ENCODE measurements around the gene MKLN1.

The MKLN1 gene

GRCh38 chr7:131533566-131534561 is 206.2 kb downstream of the MKLN1 start:
- H3K36me3 ChIP-seq (ENCODE audit: insufficient read depth, low read depth, low read length), result peaks cover 78% of the 10 kb centered on the region
- peaks cover 30% of the 10 kb centered on the region for H3K4me1 ChIP-seq (ENCODE audit: insufficient read depth, low read length)
- H3K9me3 ChIP-seq (ENCODE audit: insufficient read depth, low read depth, low read length), result no peaks in the 10 kb centered on the region
- H3K4me3 ChIP-seq (ENCODE audit: low read length), result no peak overlapping the region
- no peak overlapping the region for H3K27ac ChIP-seq (ENCODE audit: low read length)
- no peaks in the 10 kb centered on the region for H3K27me3 ChIP-seq (ENCODE audit: insufficient read depth, low read length)
- no peak overlapping the region for H3K9ac ChIP-seq (ENCODE audit: low read depth, low read length)

- no peak overlapping the region for H3K9ac ChIP-seq (ENCODE audit: low read depth, low read length)
- no peaks in the 10 kb centered on the region for H3K27me3 ChIP-seq (ENCODE audit: insufficient read depth, low read length)
- no peak overlapping the region for H3K4me3 ChIP-seq (ENCODE audit: low read length)
- no peak overlapping the region for H3K27ac ChIP-seq (ENCODE audit: low read length)
- peaks cover 86% of the 10 kb centered on the region for H3K36me3 ChIP-seq (ENCODE audit: insufficient read depth, low read depth, low read length)
- peaks cover 33% of the 10 kb centered on the region for H3K4me1 ChIP-seq (ENCODE audit: insufficient read depth, low read length)
- no peaks in the 10 kb centered on the region for H3K9me3 ChIP-seq (ENCODE audit: insufficient read depth, low read depth, low read length)
Measured at GRCh38 chr7:131536361-131536849, 208.7 kb downstream of the MKLN1 start.

GRCh38 chr7:131537571-131537978 is 209.9 kb downstream of the MKLN1 start:
- H3K27me3 ChIP-seq (ENCODE audit: insufficient read depth, low read length), result no peaks in the 10 kb centered on the region
- H3K27ac ChIP-seq (ENCODE audit: low read length), result no peak overlapping the region
- no peak overlapping the region for H3K4me3 ChIP-seq (ENCODE audit: low read length)
- no peak overlapping the region for H3K9ac ChIP-seq (ENCODE audit: low read depth, low read length)
- peaks cover 32% of the 10 kb centered on the region for H3K4me1 ChIP-seq (ENCODE audit: insufficient read depth, low read length)
- H3K36me3 ChIP-seq (ENCODE audit: insufficient read depth, low read depth, low read length), result peaks cover 89% of the 10 kb centered on the region
- H3K9me3 ChIP-seq (ENCODE audit: insufficient read depth, low read depth, low read length), result no peaks in the 10 kb centered on the region

GRCh38 chr7:131538071-131538812 is 210.6 kb downstream of the MKLN1 start:
- Histone ChIP-seq H3K36me3 (ENCODE audit: insufficient read depth, low read depth, low read length) (peaks cover 88% of the 10 kb centered on the region), H3K27ac (ENCODE audit: low read length) (peak overlapping the region; percentile 62), H3K4me3 (ENCODE audit: low read length) (no peak overlapping the region), H3K27me3 (ENCODE audit: insufficient read depth, low read length) (no peaks in the 10 kb centered on the region), H3K4me1 (ENCODE audit: insufficient read depth, low read length) (peaks cover 31% of the 10 kb centered on the region), H3K9me3 (ENCODE audit: insufficient read depth, low read depth, low read length) (no peaks in the 10 kb centered on the region), H3K9ac (ENCODE audit: low read depth, low read length) (peak overlapping the region; percentile 4; the same call in 1 of the 2 replicates)

- H3K4me1 ChIP-seq (ENCODE audit: insufficient read depth, low read length), result peaks cover 31% of the 10 kb centered on the region
Measured at GRCh38 chr7:131538813-131539179, 211.1 kb downstream of the MKLN1 start.

GRCh38 chr7:131540491-131541162 is 213.0 kb downstream of the MKLN1 start:
- H3K9ac ChIP-seq (ENCODE audit: low read depth, low read length), result no peak overlapping the region
- H3K36me3 ChIP-seq (ENCODE audit: insufficient read depth, low read depth, low read length), result peaks cover 90% of the 10 kb centered on the region
- no peak overlapping the region for H3K27ac ChIP-seq (ENCODE audit: low read length)
- H3K4me3 ChIP-seq (ENCODE audit: low read length), result no peak overlapping the region
- no peaks in the 10 kb centered on the region for H3K27me3 ChIP-seq (ENCODE audit: insufficient read depth, low read length)
- peaks cover 44% of the 10 kb centered on the region for H3K4me1 ChIP-seq (ENCODE audit: insufficient read depth, low read length)
- no peaks in the 10 kb centered on the region for H3K9me3 ChIP-seq (ENCODE audit: insufficient read depth, low read depth, low read length)

More at GRCh38 chr7:131538813-131539179, 211.1 kb downstream of the MKLN1 start:
- Histone ChIP-seq H3K36me3 (ENCODE audit: insufficient read depth, low read depth, low read length) (peaks cover 89% of the 10 kb centered on the region), H3K4me3 (ENCODE audit: low read length) (no peak overlapping the region), H3K9ac (ENCODE audit: low read depth, low read length) (peak overlapping the region; percentile 4), H3K27ac (ENCODE audit: low read length) (peak overlapping the region; percentile 62), H3K9me3 (ENCODE audit: insufficient read depth, low read depth, low read length) (no peaks in the 10 kb centered on the region), H3K27me3 (ENCODE audit: insufficient read depth, low read length) (no peaks in the 10 kb centered on the region)

GRCh38 chr7:131543298-131543697 is 215.6 kb downstream of the MKLN1 start:
- no peaks in the 10 kb centered on the region for H3K9me3 ChIP-seq (ENCODE audit: insufficient read depth, low read depth, low read length)
- H3K27me3 ChIP-seq (ENCODE audit: insufficient read depth, low read length), result no peaks in the 10 kb centered on the region
- peaks cover 85% of the 10 kb centered on the region for H3K36me3 ChIP-seq (ENCODE audit: insufficient read depth, low read depth, low read length)
- H3K27ac ChIP-seq (ENCODE audit: low read length), result no peak overlapping the region
- H3K4me3 ChIP-seq (ENCODE audit: low read length), result no peak overlapping the region
- H3K9ac ChIP-seq (ENCODE audit: low read depth, low read length), result no peak overlapping the region
- peaks cover 61% of the 10 kb centered on the region for H3K4me1 ChIP-seq (ENCODE audit: insufficient read depth, low read length)

- H3K27me3 ChIP-seq (ENCODE audit: insufficient read depth, low read length), result no peaks in the 10 kb centered on the region
- no peak overlapping the region for H3K27ac ChIP-seq (ENCODE audit: low read length)
- H3K36me3 ChIP-seq (ENCODE audit: insufficient read depth, low read depth, low read length), result peaks cover 85% of the 10 kb centered on the region
- no peak overlapping the region for H3K9ac ChIP-seq (ENCODE audit: low read depth, low read length)
- peaks cover 59% of the 10 kb centered on the region for H3K4me1 ChIP-seq (ENCODE audit: insufficient read depth, low read length)
- H3K4me3 ChIP-seq (ENCODE audit: low read length), result no peak overlapping the region
- no peaks in the 10 kb centered on the region for H3K9me3 ChIP-seq (ENCODE audit: insufficient read depth, low read depth, low read length)
Measured at GRCh38 chr7:131544021-131544420, 216.3 kb downstream of the MKLN1 start.

- peak overlapping the region; percentile 16; the same call in 1 of the 2 replicates for H3K4me3 ChIP-seq (ENCODE audit: low read length)
- H3K27ac ChIP-seq (ENCODE audit: low read length), result no peak overlapping the region
- peaks cover 85% of the 10 kb centered on the region for H3K36me3 ChIP-seq (ENCODE audit: insufficient read depth, low read depth, low read length)
- no peaks in the 10 kb centered on the region for H3K9me3 ChIP-seq (ENCODE audit: insufficient read depth, low read depth, low read length)
- H3K4me1 ChIP-seq (ENCODE audit: insufficient read depth, low read length), result peaks cover 60% of the 10 kb centered on the region
- H3K9ac ChIP-seq (ENCODE audit: low read depth, low read length), result no peak overlapping the region
- no peaks in the 10 kb centered on the region for H3K27me3 ChIP-seq (ENCODE audit: insufficient read depth, low read length)
Measured at GRCh38 chr7:131544449-131545301, 217.0 kb downstream of the MKLN1 start.

GRCh38 chr7:131546126-131546525 is 218.4 kb downstream of the MKLN1 start:
- no peak overlapping the region for H3K4me3 ChIP-seq (ENCODE audit: low read length)
- H3K27me3 ChIP-seq (ENCODE audit: insufficient read depth, low read length), result no peaks in the 10 kb centered on the region
- no peaks in the 10 kb centered on the region for H3K9me3 ChIP-seq (ENCODE audit: insufficient read depth, low read depth, low read length)
- H3K36me3 ChIP-seq (ENCODE audit: insufficient read depth, low read depth, low read length), result peaks cover 88% of the 10 kb centered on the region
- no peak overlapping the region for H3K27ac ChIP-seq (ENCODE audit: low read length)
- H3K9ac ChIP-seq (ENCODE audit: low read depth, low read length), result no peak overlapping the region
- H3K4me1 ChIP-seq (ENCODE audit: insufficient read depth, low read length), result peaks cover 55% of the 10 kb centered on the region

Data from iPS-20b (cell line).